Frontal cortex (tissue), 4 donors: Measurements from ENCODE around the gene GOLGA6L22. TPM values are rescaled to one million over a fixed set of nuclear protein-coding genes. Genes with fewer than 3 reads are reported as not detected.
"Not testable (repeated sequence)": the region's sequence is repeated elsewhere in the genome, so short reads cannot be mapped to it uniquely, and the experiment has no call there.

ENCODE experiments used
- DNase-seq, 2 donors: peaks; one replicate each; pipeline ENCODE4 v3.0.0; 2012; ENCODE audit warnings: low spot score in 2 of 2
- FAIRE-seq: peaks from 2 replicates; lab custom pipeline; 2012; peaks lifted over from hg19 to GRCh38; lab: Jason Lieb, UNC
- small RNA-seq: library from RNA; depleted of rRNA; stranded (forward); fragments of <200 nt; gene quantifications from one replicate; pipeline ENCODE3, GENCODE V24; 2014
- total RNA-seq: library from RNA; depleted of rRNA; stranded (reverse); fragments of >200 nt; gene quantifications from one replicate; pipeline ENCODE4 v1.2.3, GENCODE V29; 2014
- donor health status: control.
- donor health status: control.
- donor health status: control.

Gene GOLGA6L22
- not detected for total RNA-seq

DNA sequence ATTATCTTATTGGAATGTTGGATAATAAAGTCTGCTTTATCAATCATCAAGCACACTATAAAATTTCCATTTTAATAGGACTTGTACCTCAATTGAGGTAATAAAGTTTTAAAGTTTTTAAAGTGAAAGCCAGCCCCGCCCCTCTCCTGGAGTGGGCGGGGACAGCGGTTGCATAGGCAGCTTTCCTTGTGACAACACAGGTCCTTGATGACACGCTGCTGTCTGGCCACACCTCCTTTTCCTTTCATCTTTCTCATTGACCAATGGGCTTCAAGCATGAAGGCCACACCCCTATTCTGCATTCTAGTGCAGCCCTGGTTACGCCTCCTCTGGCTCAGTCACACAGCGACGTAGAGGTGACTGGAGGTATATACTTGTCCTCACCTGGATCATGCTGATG is at the start of gene GOLGA6L22:
GOLGA6L22 (plus strand) TSS at position 301 of the 400 bp plus-strand sequence; CDS start at position 392, 91 bp downstream.
- not testable (repeated sequence) for FAIRE-seq, DNase-seq

- not testable (repeated sequence) for DNase-seq, FAIRE-seq
Measured at GRCh38 chr15:22417288-22417687, 41.4 kb upstream of the GOLGA6L22 start.

- not testable (repeated sequence) for FAIRE-seq
Measured at GRCh38 chr15:22417795-22418194, 40.9 kb upstream of the GOLGA6L22 start.

GRCh38 chr15:22418212-22418611 is 40.5 kb upstream of the GOLGA6L22 start:
- not testable (repeated sequence) for FAIRE-seq, DNase-seq

More at GRCh38 chr15:22417795-22418194, 40.9 kb upstream of the GOLGA6L22 start:
- DNase-seq, result not testable (repeated sequence)

DNA sequence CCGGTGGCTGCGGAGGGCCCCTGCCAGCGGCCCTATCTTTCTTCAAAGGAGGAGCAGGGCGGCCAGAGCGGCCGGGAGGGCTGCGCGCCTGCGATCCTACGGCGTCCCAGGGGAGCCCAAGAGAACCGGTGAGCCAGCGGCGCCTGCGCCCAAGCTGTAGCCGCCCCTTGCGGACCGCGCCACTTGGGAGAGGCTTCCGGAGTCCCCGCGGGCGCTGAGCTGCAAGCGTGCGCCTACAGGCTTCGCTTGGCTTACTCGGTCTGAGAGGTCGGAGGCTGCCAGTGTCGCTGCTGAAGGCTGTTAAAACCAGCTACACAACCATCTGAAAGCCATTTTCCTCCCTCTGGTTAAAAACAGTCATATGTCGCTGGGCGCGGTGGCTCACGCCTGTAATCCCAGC is 40.0 kb upstream of the GOLGA6L22 start:
- FAIRE-seq, DNase-seq: not testable (repeated sequence)

DNA sequence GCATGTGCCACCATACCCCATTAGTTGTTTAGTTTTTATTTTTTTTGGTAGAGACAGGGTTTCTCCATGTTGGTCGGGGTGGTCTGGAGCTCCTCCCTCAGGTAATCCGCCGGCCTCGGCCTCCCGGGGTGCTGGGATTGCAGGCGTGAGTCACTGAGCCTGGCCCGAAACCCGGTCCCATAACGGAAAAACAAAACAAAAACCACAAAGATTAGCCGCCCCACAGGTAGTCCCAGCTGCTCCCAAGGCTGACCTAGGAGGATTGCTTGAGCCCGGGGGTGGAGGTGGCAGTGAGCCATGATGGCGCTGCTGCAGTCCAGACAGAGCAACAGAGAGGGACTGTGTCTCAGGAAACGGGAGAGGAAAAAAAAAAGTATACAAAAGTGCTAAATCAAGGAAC is 38.4 kb upstream of the GOLGA6L22 start:
- DNase-seq, FAIRE-seq: not testable (repeated sequence)

DNA sequence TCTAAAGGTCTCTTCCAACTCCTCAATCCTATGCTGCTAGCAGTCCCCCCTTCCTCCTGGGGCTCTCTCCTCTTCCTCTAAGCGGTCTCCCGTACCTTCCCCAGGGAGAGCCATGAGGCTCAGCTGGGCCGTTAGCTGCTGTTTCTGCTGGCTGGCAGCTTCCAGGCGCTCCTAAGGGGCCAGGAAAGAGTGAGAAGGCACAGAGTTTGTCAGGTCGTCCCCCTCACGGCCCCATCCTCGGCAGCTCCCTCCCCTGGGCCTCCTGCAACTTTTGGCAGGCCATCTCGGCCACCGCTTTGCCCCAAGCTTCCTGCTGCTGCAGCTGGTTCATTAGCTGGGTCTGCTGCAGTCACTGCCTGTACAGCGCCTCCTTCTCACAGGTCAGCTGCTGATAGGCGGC is 29.3 kb upstream of the GOLGA6L22 start:
- not testable (repeated sequence) for DNase-seq, FAIRE-seq

- not testable (repeated sequence) for DNase-seq, FAIRE-seq
Measured at GRCh38 chr15:22431687-22432086, 27.0 kb upstream of the GOLGA6L22 start.

DNA sequence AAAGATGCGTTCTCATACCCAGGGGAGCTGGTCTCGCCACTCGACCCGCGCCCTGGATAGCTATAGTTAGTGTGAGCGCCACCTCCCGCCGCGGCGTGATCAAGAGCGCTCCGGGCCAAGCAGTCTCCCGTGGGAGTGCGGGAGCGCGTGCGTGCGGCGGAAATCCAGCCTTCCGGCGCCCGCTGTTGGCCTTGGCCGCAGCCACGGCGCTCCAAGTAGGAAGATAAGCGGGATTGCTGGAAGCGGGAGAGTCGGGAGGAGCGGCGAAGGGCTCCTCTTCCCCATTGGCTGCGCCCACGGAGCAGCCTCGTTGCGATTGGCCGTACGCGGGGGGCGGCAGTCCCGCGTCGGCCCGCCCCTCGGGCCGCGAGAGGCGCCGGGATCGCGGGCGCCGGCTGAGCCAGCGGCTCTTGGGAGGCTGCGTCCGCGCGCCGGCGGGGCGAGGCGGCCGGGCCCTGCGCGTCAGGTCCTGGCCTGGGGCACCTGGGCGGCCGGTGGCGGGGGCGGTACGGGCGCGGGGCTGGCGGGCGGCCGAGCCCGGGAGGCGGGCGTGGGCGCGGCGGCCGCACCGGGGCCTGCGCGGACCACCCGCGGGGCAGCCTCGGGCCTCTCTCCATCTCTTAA is 35.9 kb downstream of the GOLGA6L22 start:
- not testable (repeated sequence) for FAIRE-seq, DNase-seq

GRCh38 chr15:22497200-22497599 is 38.5 kb downstream of the GOLGA6L22 start:
- DNase-seq, FAIRE-seq: not testable (repeated sequence)

DNA sequence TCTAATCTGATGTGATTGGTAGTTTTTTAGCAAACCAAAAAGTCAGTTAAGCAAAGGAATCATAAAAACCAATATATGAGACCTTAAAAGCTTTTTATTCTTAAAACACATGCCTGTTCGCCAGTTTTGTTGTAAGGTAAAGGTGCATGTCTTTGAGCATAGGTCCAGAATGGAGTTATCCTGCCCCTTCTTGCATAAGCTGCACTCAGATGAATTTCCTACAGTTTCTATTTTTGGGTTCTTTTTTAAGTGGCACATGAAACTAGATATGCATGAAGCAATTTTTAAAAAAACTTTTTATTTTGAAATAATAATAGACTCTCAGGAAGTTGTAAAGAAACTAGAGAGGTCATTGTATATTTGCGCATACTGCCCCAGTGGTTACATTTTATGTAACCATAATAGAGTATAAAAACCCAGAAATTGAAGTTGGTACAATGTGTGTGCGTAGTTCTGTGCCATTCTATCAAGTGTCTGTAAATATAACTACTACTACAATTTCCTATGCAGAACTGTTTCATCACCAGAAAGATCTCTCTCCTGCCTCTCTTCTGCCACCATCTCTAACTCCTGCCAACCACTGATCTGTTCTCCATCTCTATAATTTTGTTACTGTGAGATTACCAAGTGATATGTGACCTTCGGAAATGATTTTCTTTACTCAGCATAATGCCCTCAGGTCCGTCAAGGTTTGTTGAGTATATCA is 39.7 kb downstream of the GOLGA6L22 start:
- DNase-seq, FAIRE-seq: not testable (repeated sequence)

DNA sequence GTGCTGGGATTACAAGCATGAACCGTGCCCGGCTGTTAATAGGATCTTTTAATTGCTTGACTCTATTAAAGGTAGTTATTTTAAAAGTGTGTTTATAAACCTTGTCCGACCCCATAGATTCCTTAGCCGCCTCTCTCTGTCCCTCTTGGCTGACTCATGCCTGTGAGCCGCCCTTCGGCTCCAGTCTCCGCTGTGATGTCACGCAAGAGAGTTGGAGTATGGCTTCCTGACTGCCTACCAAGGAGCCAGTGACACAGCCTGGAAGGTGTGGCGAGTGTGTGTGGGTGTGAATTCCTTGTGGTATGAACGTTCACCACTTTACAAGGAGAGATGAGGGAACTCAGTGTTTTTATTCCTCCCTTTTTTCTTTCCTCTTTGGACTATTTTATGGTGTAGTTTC is 43.6 kb downstream of the GOLGA6L22 start:
- not testable (repeated sequence) for FAIRE-seq

DNA sequence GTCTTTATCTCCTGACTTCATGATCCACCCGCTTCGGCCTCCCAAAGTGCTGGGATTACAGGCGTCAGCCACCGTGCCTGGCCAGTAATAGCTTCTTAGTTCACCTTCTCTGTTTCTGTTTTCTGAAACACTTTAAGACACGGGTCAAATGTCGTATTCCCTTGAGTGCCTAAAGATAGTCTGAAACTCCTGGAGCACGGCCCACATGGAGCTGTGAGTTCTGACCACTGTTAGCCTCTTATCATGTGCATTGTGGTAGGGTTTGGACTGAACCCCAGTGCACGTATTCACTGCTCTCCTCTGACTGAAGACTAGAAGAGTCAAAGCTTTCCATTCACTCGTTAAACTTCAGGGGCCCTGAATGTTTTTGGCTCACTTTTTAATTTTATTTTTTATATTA is 48.3 kb downstream of the GOLGA6L22 start:
- not testable (repeated sequence) for DNase-seq, FAIRE-seq

More for the DNA sequence above, 43.6 kb downstream of the GOLGA6L22 start:
- DNase-seq, result not testable (repeated sequence)

GRCh38 chr15:22516140-22516539 is 57.4 kb downstream of the GOLGA6L22 start:
- not testable (repeated sequence) for FAIRE-seq, DNase-seq

Small RNA genes lying within 50 kb of the gene (small RNA-seq; reads per million reads assigned to genes)
- not detected for gene RN7SL545P
